ENCODE results near the gene RALBP1. TPM values are rescaled to one million over a fixed set of nuclear protein-coding genes. Genes with fewer than 3 reads are reported as not detected.

Gene RALBP1
- total and polyA plus RNA-seq, 2 of the 8 experiments (the other 6 are each of a cell fraction or from before 2014, with no cell fraction given), result 40.3 to 67.8 TPM

- TF ChIP-seq BCL11A (IDR thresholded peaks at IDR 0.05; ENCODE audit: low read depth in 2 of 2, low read length in 2 of 2), result no peak
Observed at GRCh38 chr18:9552191-9552590, 76.9 kb downstream of the RALBP1 start (continued).

All from H1 (cell line).